RWPE1 (cell line): ENCODE measurements around the gene FAM118A.

Experiments
- CTCF ChIA-PET: fragments of 350-600 bp; sonication (Branson Sonifier 250); formaldehyde crosslinking; extraction: SDS; loops from one replicate; lab custom pipeline; 2021; lab: Yijun Ruan, JAX
- POLR2A ChIA-PET: fragments of 400-600 bp; formaldehyde crosslinking; extraction: SDS; loops from one replicate; lab custom pipeline; 2020; ENCODE audit warnings: antibody characterized with exemption; ENCODE audit not compliant: low non-redundant PET; lab: Yijun Ruan, JAX
- DNase-seq: peaks from one replicate; pipeline ENCODE4 v3.0.0; 2012; ENCODE audit warnings: low spot score
- H3K27ac ChIP-seq: fragments of 450-650 bp; 2 replicates; pipeline ENCODE4 v1.5.1; 2017
- CTCF ChIP-seq: fragments of 450-650 bp; conservative IDR thresholded peaks from 2 replicates; pipeline ENCODE4 v1.5.1; 2017; ENCODE audit warnings: low read depth, mild to moderate bottlenecking

The FAM118A gene

DNA sequence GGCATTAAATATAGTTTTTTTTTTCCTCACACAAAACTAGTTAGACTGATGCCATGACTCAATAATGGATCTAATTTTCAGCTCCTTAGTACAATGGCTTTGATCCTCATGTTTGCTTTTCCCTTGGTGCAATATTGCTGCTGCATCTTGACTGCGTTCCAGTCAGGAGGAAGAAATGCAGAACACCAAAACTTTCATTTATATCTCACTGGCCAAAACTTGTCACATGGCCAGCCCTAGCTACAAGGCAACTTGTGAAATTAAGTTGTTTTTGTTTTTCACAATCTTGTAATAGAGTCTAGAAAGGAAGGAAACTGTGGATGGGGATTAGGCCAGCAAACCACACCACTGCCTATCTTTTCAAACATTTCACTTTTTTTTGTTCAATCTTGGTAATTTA, 67.0 kb downstream of the FAM118A start:
- TF ChIP-seq CTCF = no peak
- no peak for DNase-seq
- ChIA-PET CTCF (no interaction called here), POLR2A (interaction anchor here (0.6 kb wide), 1 partner anchor 874 kb away, joined by 3 read pairs; no protein-coding TSS in a partner anchor)
- H3K27ac ChIP-seq = no peak overlapping the region

DNA sequence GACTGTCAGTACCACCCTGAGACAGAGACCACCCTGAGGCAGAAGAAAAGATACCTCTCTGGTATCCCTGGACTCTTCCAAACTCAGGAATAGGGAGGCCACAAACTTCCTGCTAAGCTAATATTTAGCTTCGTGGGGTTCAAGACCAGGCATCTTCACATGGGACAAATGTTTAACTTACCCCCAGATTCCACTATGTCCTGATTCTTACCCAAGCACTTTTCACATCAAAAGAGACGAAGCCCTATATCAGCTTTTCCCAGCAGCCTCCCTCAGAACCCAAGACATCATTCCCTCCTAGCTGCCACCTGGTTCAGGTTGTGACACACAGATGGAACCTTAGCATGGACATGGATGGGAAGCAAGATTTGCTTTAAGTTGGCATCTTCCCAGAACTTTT, 71.6 kb downstream of the FAM118A start:
- CTCF ChIA-PET = no interaction called here
- POLR2A ChIA-PET = no interaction called here

GRCh38 chr22:45389546-45389945, 79.8 kb downstream of the FAM118A start:
- ChIA-PET CTCF (no interaction called here), POLR2A (no interaction called here)
- TF ChIP-seq CTCF = no peak
- no peak overlapping the region for H3K27ac ChIP-seq
- DNase-seq = no peak

More for the DNA sequence above, 71.6 kb downstream of the FAM118A start:
- DNase-seq = no peak
- no peak overlapping the region for H3K27ac ChIP-seq
- TF ChIP-seq CTCF = no peak
